ENCODE results near the gene PPP1R37.
A peak's percentile ranks its signal among the peaks of the same experiment; 100 is the strongest.

Gene PPP1R37

DNA sequence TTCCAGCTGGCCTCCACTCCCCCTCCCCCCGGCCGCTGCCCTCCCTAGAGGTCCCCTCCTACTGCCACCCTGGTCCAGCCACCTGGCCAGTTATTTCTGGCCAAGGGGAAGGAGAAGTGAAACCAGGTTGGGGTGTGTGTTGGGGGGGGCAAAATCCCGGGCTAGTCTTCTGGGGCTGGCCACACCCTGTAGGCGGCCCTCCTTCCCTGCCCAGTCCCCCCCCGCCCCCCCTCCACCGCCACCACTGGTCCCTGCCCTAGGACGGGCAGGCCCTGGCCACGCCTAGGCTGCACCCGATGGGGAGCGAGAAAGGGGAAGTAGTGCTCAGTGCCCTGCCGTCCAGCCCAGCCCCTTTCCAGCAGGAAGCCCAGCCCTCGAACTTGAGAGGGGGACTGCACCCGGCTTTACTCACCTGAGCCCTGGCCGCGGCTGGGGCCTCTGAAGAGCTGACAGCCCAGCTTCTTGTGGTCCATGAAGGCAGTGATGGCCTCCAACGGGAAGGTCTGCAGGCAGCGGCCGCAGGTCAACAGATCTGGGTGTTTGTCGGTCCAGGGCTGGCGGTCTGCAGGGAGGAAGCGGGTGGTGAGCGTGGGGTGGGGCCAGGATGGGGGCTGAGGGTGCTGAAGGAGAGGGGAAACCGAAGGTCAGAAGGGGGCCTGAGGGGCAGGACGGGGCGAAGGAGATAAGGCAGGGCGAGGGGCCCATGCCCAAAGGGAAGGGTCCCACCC lies 17.5 kb upstream of the PPP1R37 start:
- DNase-seq (ENCODE audit: extremely low spot score), result peak; percentile 96
- TF ChIP-seq, protein P1, sequence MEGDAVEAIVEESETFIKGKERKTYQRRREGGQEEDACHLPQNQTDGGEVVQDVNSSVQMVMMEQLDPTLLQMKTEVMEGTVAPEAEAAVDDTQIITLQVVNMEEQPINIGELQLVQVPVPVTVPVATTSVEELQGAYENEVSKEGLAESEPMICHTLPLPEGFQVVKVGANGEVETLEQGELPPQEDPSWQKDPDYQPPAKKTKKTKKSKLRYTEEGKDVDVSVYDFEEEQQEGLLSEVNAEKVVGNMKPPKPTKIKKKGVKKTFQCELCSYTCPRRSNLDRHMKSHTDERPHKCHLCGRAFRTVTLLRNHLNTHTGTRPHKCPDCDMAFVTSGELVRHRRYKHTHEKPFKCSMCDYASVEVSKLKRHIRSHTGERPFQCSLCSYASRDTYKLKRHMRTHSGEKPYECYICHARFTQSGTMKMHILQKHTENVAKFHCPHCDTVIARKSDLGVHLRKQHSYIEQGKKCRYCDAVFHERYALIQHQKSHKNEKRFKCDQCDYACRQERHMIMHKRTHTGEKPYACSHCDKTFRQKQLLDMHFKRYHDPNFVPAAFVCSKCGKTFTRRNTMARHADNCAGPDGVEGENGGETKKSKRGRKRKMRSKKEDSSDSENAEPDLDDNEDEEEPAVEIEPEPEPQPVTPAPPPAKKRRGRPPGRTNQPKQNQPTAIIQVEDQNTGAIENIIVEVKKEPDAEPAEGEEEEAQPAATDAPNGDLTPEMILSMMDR (IDR thresholded peaks at IDR 0.05; ENCODE audit: control extremely low read depth, extremely low read depth, low read depth, missing control alignments), result no peak
- CTCF ChIA-PET, result interaction anchor here (0.9 to 5.9 kb wide), 5 partner anchors 11 to 103 kb away, joined by 3 to 48 read pairs (median 4); partner anchors contain the start of genes BLOC1S3 and PPP1R37
- POLR2A ChIA-PET, result interaction anchor here (0.9 kb wide), 1 partner anchor 37 kb away, joined by 4 read pairs; the partner anchor contains the start of gene CLASRP

- CTCF ChIA-PET, result interaction anchor here (1.6 to 5.9 kb wide), 3 partner anchors 13 to 17 kb away, joined by 3 to 48 read pairs (median 4); partner anchors contain the start of gene PPP1R37
- TF ChIP-seq, protein P1 (IDR thresholded peaks at IDR 0.05; ENCODE audit: control extremely low read depth, extremely low read depth, low read depth, missing control alignments), result no peak
- POLR2A ChIA-PET, result no interaction called here
- DNase-seq (ENCODE audit: extremely low spot score), result peak; percentile 90
Observed at GRCh38 chr19:45076029-45076850, 16.7 kb upstream of the PPP1R37 start, which contains the start of gene ZNF296. Gene ZNF296, minus strand, starts transcription at chr19:45076478. Its CDS starts 105 bp downstream, at chr19:45076373.

GRCh38 chr19:45076851-45077730 lies 15.9 kb upstream of the PPP1R37 start:
- ChIA-PET POLR2A (no interaction called here), CTCF (interaction anchor here (1.6 to 5.9 kb wide), 2 partner anchors 12 to 17 kb away, joined by 3 to 48 read pairs; no protein-coding TSS in a partner anchor)
- TF ChIP-seq, protein P1 (IDR thresholded peaks at IDR 0.05; ENCODE audit: control extremely low read depth, extremely low read depth, low read depth, missing control alignments), result no peak
- no peak for DNase-seq (ENCODE audit: extremely low spot score)

DNA sequence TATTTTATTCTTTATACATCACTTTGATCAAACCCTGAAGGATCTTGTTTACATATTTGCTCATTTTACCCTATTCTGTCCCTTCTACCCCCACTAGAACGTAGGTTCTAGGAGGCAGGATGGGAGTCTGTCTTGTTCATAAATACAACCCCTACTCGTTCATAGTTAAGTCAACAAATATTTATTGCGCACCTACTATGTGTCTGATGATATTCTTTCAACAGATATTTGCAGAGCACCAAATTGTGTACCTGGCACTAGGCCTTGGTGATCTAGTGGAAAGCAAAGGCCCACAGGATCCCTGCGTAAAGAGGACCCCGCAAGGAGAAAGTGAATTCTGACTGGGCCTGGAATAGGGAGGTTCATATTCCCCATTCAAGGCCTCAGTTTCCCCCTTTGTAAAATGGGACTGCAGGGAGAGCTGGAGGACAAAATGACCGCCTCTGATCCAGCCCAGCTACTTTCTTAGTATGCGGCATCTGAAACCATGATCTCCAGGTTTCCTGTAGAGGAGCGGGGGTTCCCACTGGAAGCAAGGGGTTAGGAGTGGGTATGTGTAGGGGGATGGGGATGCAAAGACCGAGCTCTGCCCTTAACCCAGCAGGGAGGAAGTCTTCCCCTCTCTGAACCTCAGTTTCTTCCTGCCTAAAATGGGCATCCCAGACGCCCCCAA lies 14.5 kb upstream of the PPP1R37 start:
- ChIA-PET CTCF (interaction anchor here (0.9 to 2.0 kb wide), 3 partner anchors 13 to 125 kb away, joined by 3 to 11 read pairs (median 4); partner anchors contain the start of gene PPP1R37), POLR2A (interaction anchor here (0.6 to 1.9 kb wide), 2 partner anchors 14 to 1473 kb away, joined by 3 to 8 read pairs; partner anchors contain the start of gene PPP1R37)
- TF ChIP-seq, protein P1 (IDR thresholded peaks at IDR 0.05; ENCODE audit: control extremely low read depth, extremely low read depth, low read depth, missing control alignments), result no peak

DNA sequence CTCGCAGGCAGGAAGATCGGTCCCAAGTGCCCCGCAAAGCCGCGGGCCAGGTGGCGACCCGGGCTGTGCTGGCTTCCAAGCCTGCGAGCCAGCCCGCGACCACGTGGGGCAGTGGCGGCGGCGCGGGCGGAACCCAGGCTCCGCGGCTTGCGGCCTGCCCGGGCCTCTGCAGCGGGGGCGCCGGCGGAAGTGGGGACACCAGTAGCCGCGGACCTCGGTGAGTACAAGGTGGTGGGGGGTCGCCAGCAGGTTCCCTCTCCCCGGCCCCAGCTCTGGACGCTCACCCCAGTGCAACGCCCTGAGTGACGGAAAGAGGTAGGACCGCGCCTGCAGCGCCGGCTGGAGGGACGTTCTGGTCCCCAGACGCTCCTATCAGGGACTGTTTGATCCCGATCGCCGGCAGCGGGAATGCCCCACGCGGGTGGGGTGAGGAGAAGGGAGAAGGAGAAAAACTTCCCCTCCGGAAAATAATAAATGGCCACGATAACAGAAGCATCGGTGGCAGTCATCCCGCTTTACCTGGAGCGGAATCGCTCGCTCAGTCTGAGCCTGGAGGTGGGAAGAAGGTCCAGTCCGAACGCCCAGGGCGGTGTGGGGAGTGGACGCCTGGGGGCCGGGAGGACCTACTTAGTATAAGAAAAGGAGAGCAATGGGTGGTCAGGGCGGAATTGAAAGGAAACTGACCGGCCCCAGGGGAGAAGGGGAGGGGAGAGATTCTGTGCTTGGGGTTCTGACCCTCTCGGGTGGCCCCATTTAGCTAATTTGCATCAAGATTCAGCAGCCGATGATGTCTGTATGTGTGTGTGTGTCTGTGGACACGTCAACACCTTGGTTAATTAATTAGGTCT lies 13.7 kb upstream of the PPP1R37 start, which contains the start of gene GEMIN7:
Gene GEMIN7, plus strand, starts transcription at position 198 of the 848 bp plus-strand sequence. CDS start 10,855 bp downstream, outside the sequence.
- ChIA-PET CTCF (interaction anchor here (0.9 to 2.0 kb wide), 6 partner anchors 10 to 126 kb away, joined by 3 to 11 read pairs (median 4); partner anchors contain the start of gene PPP1R37), POLR2A (interaction anchor here (0.6 to 1.9 kb wide), 2 partner anchors 13 to 30 kb away, joined by 5 to 8 read pairs; partner anchors contain the start of gene PPP1R37)
- DNase-seq (ENCODE audit: extremely low spot score), result peak; percentile 82
- TF ChIP-seq, protein P1 (IDR thresholded peaks at IDR 0.05; ENCODE audit: control extremely low read depth, extremely low read depth, low read depth, missing control alignments), result peak; percentile 7

More for the DNA sequence above, 14.5 kb upstream of the PPP1R37 start:
- DNase-seq (ENCODE audit: extremely low spot score), result no peak

Measured in GM10248 (cell line).